ENCODE data around the gene FAM227B.
A peak's percentile ranks its signal among the peaks of the same experiment; 100 is the strongest.
"Not testable (repeated sequence)": the region's sequence is repeated elsewhere in the genome, so short reads cannot be mapped to it uniquely, and the experiment has no call there.

FAM227B gene

DNA sequence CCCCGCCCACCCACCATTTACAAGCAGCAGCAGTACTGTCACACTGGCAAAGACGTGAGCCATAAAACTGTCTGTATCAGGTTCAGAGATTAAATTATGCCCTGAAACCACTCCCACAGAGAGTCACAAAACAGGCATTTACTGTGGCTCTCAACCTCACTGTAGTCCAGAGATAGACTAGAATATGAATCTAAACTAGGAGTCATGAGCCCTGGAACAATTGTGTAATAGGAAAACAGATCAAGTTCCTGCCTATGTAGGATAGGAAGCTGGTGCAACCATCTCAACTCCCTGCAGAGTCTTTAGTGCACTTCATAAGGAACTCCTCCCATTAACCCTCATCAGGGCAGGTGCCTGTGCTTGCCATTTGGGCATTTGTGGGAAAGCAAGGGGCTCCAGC is 61.7 kb downstream of the FAM227B start:
- TF ChIP-seq TARDBP (IDR thresholded peaks at IDR 0.05) (no peak), ZNF384 (IDR thresholded peaks at IDR 0.05) (no peak), SUZ12 (IDR thresholded peaks at IDR 0.05) (no peak), PKNOX1 (IDR thresholded peaks at IDR 0.05) (no peak), CTBP1 (IDR thresholded peaks at IDR 0.05; ENCODE audit: borderline replicate concordance) (no peak)
- POLR2A ChIA-PET: no interaction called here
- no peak for DNase-seq (ENCODE audit: extremely low spot score)
- CTCF ChIA-PET: no interaction called here

GRCh38 chr15:49556437-49556836 is 64.2 kb downstream of the FAM227B start:
- ChIA-PET CTCF (no interaction called here), POLR2A (no interaction called here)
- TF ChIP-seq BHLHE40 (IDR thresholded peaks at IDR 0.05; ENCODE audit: borderline replicate concordance) (no peak), ELF4 (IDR thresholded peaks at IDR 0.05) (no peak)
- DNase-seq (ENCODE audit: extremely low spot score): no peak

DNA sequence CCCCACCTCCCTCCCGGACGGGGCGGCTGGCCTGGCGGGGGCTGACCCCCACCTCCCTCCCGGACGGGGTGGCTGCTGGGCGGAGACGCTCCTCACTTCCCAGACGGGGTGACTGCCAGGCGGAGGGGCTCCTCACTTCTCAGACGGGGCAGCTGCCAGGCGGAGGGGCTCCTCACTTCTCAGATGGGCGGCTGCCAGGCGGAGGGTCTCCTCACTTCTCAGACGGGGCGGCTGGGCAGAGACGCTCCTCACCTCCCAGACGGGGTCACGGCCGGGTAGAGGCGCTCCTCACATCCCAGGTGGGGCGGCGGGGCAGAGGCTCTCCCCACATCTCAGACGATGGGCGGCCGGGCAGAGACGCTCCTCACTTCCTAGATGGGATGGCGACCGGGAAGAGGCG is 70.3 kb downstream of the FAM227B start:
- DNase-seq (ENCODE audit: extremely low spot score); CTCF ChIA-PET; POLR2A ChIA-PET: not testable (repeated sequence)

DNA sequence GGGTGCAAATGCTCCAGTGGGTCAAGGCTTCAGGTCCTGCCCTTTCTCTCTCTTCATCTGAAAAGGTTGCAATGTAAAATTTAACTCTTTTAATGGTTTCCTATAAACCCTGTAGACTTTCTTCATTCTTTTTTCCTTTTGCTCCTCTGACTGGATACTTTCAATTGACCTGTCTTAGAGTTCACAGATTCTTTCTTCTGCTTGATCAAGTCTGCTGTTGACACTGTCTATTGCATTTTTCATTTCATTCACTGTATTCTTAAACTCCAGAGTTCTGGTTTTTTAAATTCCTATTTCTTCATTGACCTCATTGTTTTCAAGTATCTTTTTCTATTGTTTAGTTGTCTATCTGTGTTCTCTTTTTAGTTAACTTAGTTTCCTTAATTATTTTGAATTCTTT is 82.1 kb downstream of the FAM227B start:
- DNase-seq (ENCODE audit: extremely low spot score): no peak
- no peak for TF ChIP-seq HDGF (IDR thresholded peaks at IDR 0.05; ENCODE audit: borderline replicate concordance)
- POLR2A ChIA-PET: no interaction called here
- CTCF ChIA-PET: no interaction called here

DNA sequence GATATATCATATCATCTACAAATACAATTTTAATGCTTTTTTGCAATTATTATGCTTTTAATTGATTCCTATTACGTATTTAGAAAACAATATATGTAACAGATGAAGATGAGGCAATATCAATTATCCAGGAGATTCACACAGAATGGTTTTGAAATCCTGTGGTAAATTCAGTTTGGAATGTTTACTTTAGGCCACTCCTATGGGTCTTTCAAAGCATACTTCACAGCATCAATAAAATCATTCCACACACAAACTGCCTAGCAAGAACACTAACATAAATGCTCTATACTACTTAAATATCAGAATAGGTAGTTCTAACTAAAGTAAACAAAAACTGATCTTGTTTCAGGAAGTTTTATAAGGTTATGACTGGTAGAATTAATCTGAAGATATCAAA is 90.5 kb downstream of the FAM227B start:
- no peak for DNase-seq (ENCODE audit: extremely low spot score)
- ChIA-PET POLR2A (no interaction called here), CTCF (no interaction called here)
- no peak for TF ChIP-seq TARDBP (IDR thresholded peaks at IDR 0.05)
- no peak for TF ChIP-seq ZNF384 (IDR thresholded peaks at IDR 0.05)
- no peak for TF ChIP-seq CTBP1 (IDR thresholded peaks at IDR 0.05; ENCODE audit: borderline replicate concordance)
- TF ChIP-seq SUZ12 (IDR thresholded peaks at IDR 0.05): no peak
- TF ChIP-seq SP1 (IDR thresholded peaks at IDR 0.05): no peak
- TF ChIP-seq HDGF (IDR thresholded peaks at IDR 0.05; ENCODE audit: borderline replicate concordance): no peak
- TF ChIP-seq ARNT (IDR thresholded peaks at IDR 0.05): no peak
- no peak for TF ChIP-seq FOXM1 (IDR thresholded peaks at IDR 0.05; ENCODE audit: borderline replicate concordance)

- no peak for DNase-seq (ENCODE audit: extremely low spot score)
- TF ChIP-seq TARDBP (IDR thresholded peaks at IDR 0.05) (no peak), CTBP1 (IDR thresholded peaks at IDR 0.05; ENCODE audit: borderline replicate concordance) (no peak), LEF1 (IDR thresholded peaks at IDR 0.05; ENCODE audit: borderline replicate concordance) (no peak), L3MBTL2 (conservative IDR thresholded peaks at IDR 0.05) (no peak), HDGF (IDR thresholded peaks at IDR 0.05; ENCODE audit: borderline replicate concordance) (no peak), PKNOX1 (IDR thresholded peaks at IDR 0.05) (no peak), ARNT (IDR thresholded peaks at IDR 0.05) (no peak), FOXM1 (IDR thresholded peaks at IDR 0.05; ENCODE audit: borderline replicate concordance) (no peak), ELF4 (IDR thresholded peaks at IDR 0.05) (no peak), NFRKB (IDR thresholded peaks at IDR 0.05) (no peak), FOXA1 (IDR thresholded peaks at IDR 0.05) (no peak), ZNF384 (IDR thresholded peaks at IDR 0.05) (no peak)
- POLR2A ChIA-PET: no interaction called here
- CTCF ChIA-PET: no interaction called here
Measured at GRCh38 chr15:49528289-49528688, 92.3 kb downstream of the FAM227B start.

DNA sequence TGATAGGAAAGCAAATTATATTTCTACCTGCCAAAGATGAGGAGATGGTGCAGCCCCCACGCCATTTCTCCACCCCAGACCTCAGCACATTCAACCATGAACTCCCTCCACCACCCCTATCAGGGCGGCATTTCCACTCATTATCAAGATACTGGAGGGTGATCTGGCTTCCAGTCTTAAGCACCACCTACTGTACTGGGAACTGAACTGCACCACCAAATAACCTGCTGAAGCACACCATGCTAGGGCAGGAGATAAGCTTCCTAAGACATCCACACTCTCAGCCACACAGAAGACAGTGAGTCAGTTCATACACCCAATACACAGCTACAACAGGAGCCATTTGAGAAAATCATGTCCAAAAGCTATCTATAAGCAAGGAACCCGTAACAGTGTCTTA is 98.8 kb downstream of the FAM227B start:
- DNase-seq (ENCODE audit: extremely low spot score): peak; percentile 4
- TF ChIP-seq ARNT (IDR thresholded peaks at IDR 0.05) (no peak), ELF4 (IDR thresholded peaks at IDR 0.05) (no peak), PKNOX1 (IDR thresholded peaks at IDR 0.05) (no peak), LEF1 (IDR thresholded peaks at IDR 0.05; ENCODE audit: borderline replicate concordance) (no peak), ZNF384 (IDR thresholded peaks at IDR 0.05) (no peak), FOXK2 (IDR thresholded peaks at IDR 0.05) (no peak)
- ChIA-PET CTCF (no interaction called here), POLR2A (no interaction called here)

DNA sequence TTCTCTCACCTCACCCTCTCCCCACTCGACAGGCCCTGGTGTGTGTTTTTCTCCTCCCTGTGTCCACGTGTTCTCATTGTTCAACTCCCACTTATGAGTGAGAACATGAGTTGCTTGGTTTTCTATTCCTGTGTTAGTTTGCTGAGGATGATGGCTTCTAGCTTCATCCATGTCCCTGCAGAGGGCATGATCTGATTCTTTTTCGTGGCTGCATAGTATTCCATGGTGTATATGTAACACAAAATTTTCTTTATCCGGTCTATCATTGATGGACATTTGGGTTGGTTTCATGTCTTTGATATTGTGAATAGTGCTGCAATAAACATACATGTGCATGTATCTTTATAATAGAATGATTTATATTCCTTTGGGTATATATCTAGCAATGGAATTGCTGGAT is 107.9 kb downstream of the FAM227B start:
- CTCF ChIA-PET; DNase-seq (ENCODE audit: extremely low spot score); POLR2A ChIA-PET: not testable (repeated sequence)

DNA sequence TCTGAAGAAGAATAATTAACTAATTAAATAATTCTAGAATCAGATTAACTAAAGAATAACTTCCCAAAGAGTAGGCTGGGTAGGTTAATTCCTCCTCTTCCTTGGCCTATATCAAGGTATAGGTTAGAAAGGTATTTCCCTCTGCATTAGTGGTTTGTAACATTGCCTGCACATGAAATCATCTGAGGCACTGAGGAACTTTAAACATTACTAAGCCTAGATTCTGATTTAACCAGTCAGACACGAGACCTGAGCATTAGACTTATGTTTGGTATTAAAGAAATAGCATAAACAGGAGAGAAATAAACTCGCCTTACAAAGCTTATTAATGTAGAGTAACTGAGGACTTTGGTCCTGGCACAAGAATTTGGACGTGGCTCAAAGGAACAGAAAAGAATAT is 113.4 kb downstream of the FAM227B start:
- no peak for DNase-seq (ENCODE audit: extremely low spot score)
- ChIA-PET CTCF (no interaction called here), POLR2A (no interaction called here)
- no peak for TF ChIP-seq TARDBP (IDR thresholded peaks at IDR 0.05)
- no peak for TF ChIP-seq LEF1 (IDR thresholded peaks at IDR 0.05; ENCODE audit: borderline replicate concordance)
- no peak for TF ChIP-seq HDGF (IDR thresholded peaks at IDR 0.05; ENCODE audit: borderline replicate concordance)
- TF ChIP-seq NFRKB (IDR thresholded peaks at IDR 0.05): no peak
- TF ChIP-seq PKNOX1 (IDR thresholded peaks at IDR 0.05): no peak
- no peak for TF ChIP-seq FOXM1 (IDR thresholded peaks at IDR 0.05; ENCODE audit: borderline replicate concordance)
- no peak for TF ChIP-seq SP1 (IDR thresholded peaks at IDR 0.05)
